Measurements from ENCODE around the gene FGG. TPM values are rescaled to one million over a fixed set of nuclear protein-coding genes. Genes with fewer than 3 reads are reported as not detected.

Gene FGG
- total and polyA plus RNA-seq, 2 experiments from 2014 or later: not detected

DNA sequence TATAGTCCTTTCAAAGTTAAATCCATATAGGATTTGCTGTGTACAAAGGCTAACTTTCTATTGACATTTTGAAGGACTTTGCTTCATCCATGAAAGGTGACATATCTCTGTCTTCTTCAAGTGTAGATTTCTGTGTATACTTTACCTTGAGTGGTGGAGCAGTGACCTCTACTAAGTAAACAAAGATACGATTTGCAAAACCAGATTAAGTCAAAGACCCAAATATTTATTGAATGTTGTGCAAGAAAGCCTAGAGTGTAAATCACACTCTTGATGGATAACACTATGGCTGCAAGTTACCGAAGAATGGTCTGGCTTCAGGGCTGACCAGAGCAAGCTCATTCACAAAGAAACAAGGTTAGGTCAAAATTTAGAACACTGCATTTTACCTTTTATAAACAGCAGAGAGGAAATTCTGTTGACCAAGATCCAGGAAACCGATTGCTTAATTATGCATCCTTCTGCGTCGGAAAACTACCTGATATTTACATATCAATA, 5.4 kb upstream of the FGG start:
- Histone ChIP-seq H3K9me3 (ENCODE audit: low read depth) (no peaks in the 10 kb centered on the region), H3K79me2 (ENCODE audit: insufficient read depth) (no peaks in the 10 kb centered on the region), H3K9ac (no peak overlapping the region), H3K36me3 (ENCODE audit: low read depth) (no peaks in the 10 kb centered on the region), H3K27me3 (replicated peaks; ENCODE audit: insufficient read depth) (peaks cover 21% of the 10 kb centered on the region; the same call in 1 of the 2 replicates), H3K4me1 (ENCODE audit: insufficient read depth) (no peaks in the 10 kb centered on the region), H2AFZ (no peak overlapping the region), H3K4me2 (ENCODE audit: unreplicated experiment) (no peak overlapping the region), H3F3A (ENCODE audit: insufficient read depth) (no peaks in the 10 kb centered on the region), H4K20me1 (ENCODE audit: insufficient read depth) (no peaks in the 10 kb centered on the region), H3K4me3 (no peak overlapping the region), H3K9me2 (ENCODE audit: insufficient read depth) (no peaks in the 10 kb centered on the region), H3K27ac (no peak overlapping the region)
- no peak for DNase-seq
- TF ChIP-seq EZH2phosphoT487 (IDR thresholded peaks at IDR 0.05; ENCODE audit: insufficient read depth, low read depth) (no peak), EZH2 (IDR thresholded peaks at IDR 0.05; ENCODE audit: insufficient read depth, poor library complexity, severe bottlenecking) (no peak)
- in situ Hi-C loops (cut with MboI): no loop called here
- WGBS, 2 experiments (ENCODE audit: low coverage in 1 of 2, low lambda C conversion rate in 2 of 2, missing lambda C conversion rate in 2 of 2): 55 to 57% methylated on average over 5 of the region's 5 CpGs

DNA sequence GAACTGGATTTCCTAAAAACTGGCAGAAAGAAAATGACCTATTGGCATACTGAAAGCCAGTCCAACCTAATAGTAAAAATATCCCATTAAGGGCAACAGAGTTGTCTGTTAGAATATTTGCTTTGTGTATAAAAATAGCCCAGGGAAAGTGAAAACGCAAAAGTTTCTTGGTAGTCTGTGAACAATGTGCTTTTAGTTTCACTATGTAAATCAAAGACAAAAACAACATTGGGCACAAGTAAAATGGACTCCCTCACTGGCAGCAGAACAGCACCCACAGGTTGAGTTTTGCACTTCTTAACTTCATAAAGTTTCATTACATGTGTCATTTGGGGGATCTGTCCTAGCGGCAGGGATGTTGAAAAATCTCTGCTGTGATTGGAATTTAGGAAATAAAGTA, 4.3 kb upstream of the FGG start:
- no peak overlapping the region for H3K27ac ChIP-seq
- H3F3A ChIP-seq (ENCODE audit: insufficient read depth): no peaks in the 10 kb centered on the region
- no peak overlapping the region for H3K9ac ChIP-seq
- H3K9me2 ChIP-seq (ENCODE audit: insufficient read depth): no peaks in the 10 kb centered on the region
- H3K9me3 ChIP-seq (ENCODE audit: low read depth): no peaks in the 10 kb centered on the region
- TF ChIP-seq EZH2phosphoT487 (IDR thresholded peaks at IDR 0.05; ENCODE audit: insufficient read depth, low read depth) (no peak), EZH2 (IDR thresholded peaks at IDR 0.05; ENCODE audit: insufficient read depth, poor library complexity, severe bottlenecking) (no peak)
- H4K20me1 ChIP-seq (ENCODE audit: insufficient read depth): no peaks in the 10 kb centered on the region
- H3K4me3 ChIP-seq: no peak overlapping the region
- 5 to 14% methylated on average over 2 of the region's 2 CpGs for WGBS, 2 experiments (ENCODE audit: low coverage in 1 of 2, low lambda C conversion rate in 2 of 2, missing lambda C conversion rate in 2 of 2)
- no peaks in the 10 kb centered on the region for H3K36me3 ChIP-seq (ENCODE audit: low read depth)
- peaks cover 24% of the 10 kb centered on the region; the same call in 1 of the 2 replicates for H3K27me3 ChIP-seq (replicated peaks; ENCODE audit: insufficient read depth)
- H3K79me2 ChIP-seq (ENCODE audit: insufficient read depth): no peaks in the 10 kb centered on the region
- H3K4me1 ChIP-seq (ENCODE audit: insufficient read depth): no peaks in the 10 kb centered on the region
- H2AFZ ChIP-seq: no peak overlapping the region
- no peak for DNase-seq
- in situ Hi-C loops (cut with MboI): no loop called here
- no peak overlapping the region for H3K4me2 ChIP-seq (ENCODE audit: unreplicated experiment)

DNA sequence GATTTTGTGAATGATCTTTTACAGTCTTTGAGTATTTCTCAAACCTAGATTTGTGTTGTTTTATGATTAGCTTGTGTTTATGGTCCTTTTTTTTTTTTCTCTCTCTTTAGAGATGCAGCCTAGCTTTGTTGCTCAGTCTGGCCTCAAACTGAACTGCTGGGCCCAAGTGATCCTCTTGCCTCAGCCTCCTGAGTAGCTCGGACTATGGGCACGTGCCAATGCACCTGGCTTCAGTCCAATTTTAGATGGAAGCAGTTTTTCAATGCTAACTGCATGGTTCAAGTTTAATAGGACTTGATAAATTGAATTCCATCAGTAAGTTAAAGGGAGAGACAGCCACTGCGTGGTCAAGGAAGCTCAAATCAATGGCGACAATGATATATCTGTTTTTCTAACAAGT, 3.8 kb upstream of the FGG start:
- Histone ChIP-seq H3K27ac (no peak overlapping the region), H3K4me1 (ENCODE audit: insufficient read depth) (no peaks in the 10 kb centered on the region), H2AFZ (no peak overlapping the region), H3K9me3 (ENCODE audit: low read depth) (no peaks in the 10 kb centered on the region), H3K27me3 (replicated peaks; ENCODE audit: insufficient read depth) (peaks cover 24% of the 10 kb centered on the region; the same call in 1 of the 2 replicates), H3K4me3 (no peak overlapping the region), H3F3A (ENCODE audit: insufficient read depth) (no peaks in the 10 kb centered on the region), H3K36me3 (ENCODE audit: low read depth) (no peaks in the 10 kb centered on the region), H3K9me2 (ENCODE audit: insufficient read depth) (no peaks in the 10 kb centered on the region), H3K4me2 (ENCODE audit: unreplicated experiment) (no peak overlapping the region), H3K9ac (no peak overlapping the region), H4K20me1 (ENCODE audit: insufficient read depth) (no peaks in the 10 kb centered on the region), H3K79me2 (ENCODE audit: insufficient read depth) (no peaks in the 10 kb centered on the region)
- WGBS, 2 experiments (ENCODE audit: low coverage in 1 of 2, low lambda C conversion rate in 2 of 2, missing lambda C conversion rate in 2 of 2): 27 to 30% methylated on average over 4 of the region's 4 CpGs
- in situ Hi-C loops (cut with MboI): no loop called here
- DNase-seq: no peak
- TF ChIP-seq EZH2 (IDR thresholded peaks at IDR 0.05; ENCODE audit: insufficient read depth, poor library complexity, severe bottlenecking): no peak
- TF ChIP-seq EZH2phosphoT487 (IDR thresholded peaks at IDR 0.05; ENCODE audit: insufficient read depth, low read depth): no peak

DNA sequence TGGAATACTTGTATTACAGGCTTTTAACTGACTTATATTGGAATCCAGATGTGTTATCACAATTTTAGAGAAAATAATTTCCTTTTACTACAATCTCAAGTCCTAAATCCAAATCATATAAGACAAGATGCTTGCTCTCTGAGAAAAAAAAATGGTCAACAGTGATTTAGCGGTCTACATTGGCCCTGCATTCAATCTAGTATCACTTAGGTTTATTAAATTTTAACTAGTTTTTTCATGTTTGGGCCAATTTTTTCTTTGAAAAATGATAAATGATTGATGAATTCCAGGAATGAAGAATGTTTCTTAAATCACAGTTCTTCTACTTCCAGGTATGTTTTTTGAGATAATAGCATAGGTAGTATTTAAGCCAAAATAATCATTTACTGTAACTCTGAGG, 2.8 kb upstream of the FGG start:
- 16 to 34% methylated on average over 1 of the region's 1 CpG for WGBS, 2 experiments (ENCODE audit: low coverage in 1 of 2, low lambda C conversion rate in 2 of 2, missing lambda C conversion rate in 2 of 2)
- no peaks in the 10 kb centered on the region for H3K9me3 ChIP-seq (ENCODE audit: low read depth)
- H3F3A ChIP-seq (ENCODE audit: insufficient read depth): no peaks in the 10 kb centered on the region
- no peaks in the 10 kb centered on the region for H3K79me2 ChIP-seq (ENCODE audit: insufficient read depth)
- H3K27me3 ChIP-seq (replicated peaks; ENCODE audit: insufficient read depth): 0 out of 2 replicates have a peak, but pooled peaks cover 17% of the 10 kb centered on the region
- H2AFZ ChIP-seq: no peak overlapping the region
- no peak overlapping the region for H3K4me3 ChIP-seq
- H3K36me3 ChIP-seq (ENCODE audit: low read depth): no peaks in the 10 kb centered on the region
- H3K9ac ChIP-seq: no peak overlapping the region
- H3K9me2 ChIP-seq (ENCODE audit: insufficient read depth): no peaks in the 10 kb centered on the region
- TF ChIP-seq EZH2phosphoT487 (IDR thresholded peaks at IDR 0.05; ENCODE audit: insufficient read depth, low read depth) (no peak), EZH2 (IDR thresholded peaks at IDR 0.05; ENCODE audit: insufficient read depth, poor library complexity, severe bottlenecking) (no peak)
- in situ Hi-C loops (cut with MboI): no loop called here
- no peaks in the 10 kb centered on the region for H3K4me1 ChIP-seq (ENCODE audit: insufficient read depth)
- no peak overlapping the region for H3K4me2 ChIP-seq (ENCODE audit: unreplicated experiment)
- H4K20me1 ChIP-seq (ENCODE audit: insufficient read depth): no peaks in the 10 kb centered on the region
- DNase-seq: no peak
- H3K27ac ChIP-seq: no peak overlapping the region

DNA sequence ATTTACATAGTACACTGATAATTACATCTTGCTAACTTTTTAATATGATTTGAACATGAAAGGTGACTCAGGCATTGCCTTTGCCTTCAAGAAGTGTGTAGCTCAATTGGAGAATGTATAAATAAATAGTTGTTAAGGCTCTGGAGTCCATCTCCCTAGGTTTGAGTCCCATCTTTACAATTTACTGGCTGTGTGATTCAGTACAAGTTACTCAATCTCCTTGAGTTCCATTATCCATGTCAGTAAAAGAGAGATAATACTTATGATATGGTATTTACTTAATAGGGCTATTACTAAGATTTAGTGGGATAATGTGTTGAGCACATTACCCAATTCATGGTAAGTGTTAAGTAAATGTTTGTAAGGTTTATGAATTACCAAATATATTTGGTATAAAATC, 1.9 kb upstream of the FGG start:
- H3K27ac ChIP-seq: no peak overlapping the region
- no peak overlapping the region for H2AFZ ChIP-seq
- no peaks in the 10 kb centered on the region for H4K20me1 ChIP-seq (ENCODE audit: insufficient read depth)
- no peaks in the 10 kb centered on the region for H3F3A ChIP-seq (ENCODE audit: insufficient read depth)
- no peak overlapping the region for H3K4me2 ChIP-seq (ENCODE audit: unreplicated experiment)
- H3K4me1 ChIP-seq (ENCODE audit: insufficient read depth): no peaks in the 10 kb centered on the region
- H3K4me3 ChIP-seq: no peak overlapping the region
- TF ChIP-seq EZH2 (IDR thresholded peaks at IDR 0.05; ENCODE audit: insufficient read depth, poor library complexity, severe bottlenecking) (no peak), EZH2phosphoT487 (IDR thresholded peaks at IDR 0.05; ENCODE audit: insufficient read depth, low read depth) (no peak)
- no peak for DNase-seq
- H3K79me2 ChIP-seq (ENCODE audit: insufficient read depth): no peaks in the 10 kb centered on the region
- H3K9me2 ChIP-seq (ENCODE audit: insufficient read depth): no peaks in the 10 kb centered on the region
- H3K9me3 ChIP-seq (ENCODE audit: low read depth): no peaks in the 10 kb centered on the region
- in situ Hi-C loops (cut with MboI): no loop called here
- no peaks in the 10 kb centered on the region for H3K36me3 ChIP-seq (ENCODE audit: low read depth)
- H3K27me3 ChIP-seq (replicated peaks; ENCODE audit: insufficient read depth): peaks cover 20% of the 10 kb centered on the region
- no peak overlapping the region for H3K9ac ChIP-seq

Measured in GM23248 (cell line).